Fibroblast of skin of left biceps (primary cell): ENCODE results near the gene CCNA2.

ENCODE experiments used
- DNase-seq, 2 experiments: peaks; one replicate each; pipeline ENCODE4 v3.0.0-alpha.2; 2013; ENCODE audit warnings: low read depth in 2 of 2

CCNA2 gene

DNA sequence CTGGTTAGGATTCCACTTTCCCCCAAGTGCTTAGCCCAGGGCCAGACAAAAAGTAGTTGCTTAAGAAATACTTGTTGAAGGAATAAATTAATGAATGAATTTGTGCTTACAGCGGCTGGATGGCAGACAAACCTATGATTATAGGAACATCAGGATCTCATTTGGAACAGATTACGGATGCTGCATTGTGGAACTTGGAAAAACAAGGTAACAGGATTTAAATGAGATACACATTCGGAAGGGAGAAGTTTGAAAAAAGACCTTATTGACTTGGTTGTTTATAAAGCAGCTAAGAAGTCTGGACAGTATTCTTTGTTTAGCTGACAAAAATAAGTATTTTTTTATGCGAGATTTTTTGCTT is 22.0 kb downstream of the CCNA2 start:
- DNase-seq = no peak

DNA sequence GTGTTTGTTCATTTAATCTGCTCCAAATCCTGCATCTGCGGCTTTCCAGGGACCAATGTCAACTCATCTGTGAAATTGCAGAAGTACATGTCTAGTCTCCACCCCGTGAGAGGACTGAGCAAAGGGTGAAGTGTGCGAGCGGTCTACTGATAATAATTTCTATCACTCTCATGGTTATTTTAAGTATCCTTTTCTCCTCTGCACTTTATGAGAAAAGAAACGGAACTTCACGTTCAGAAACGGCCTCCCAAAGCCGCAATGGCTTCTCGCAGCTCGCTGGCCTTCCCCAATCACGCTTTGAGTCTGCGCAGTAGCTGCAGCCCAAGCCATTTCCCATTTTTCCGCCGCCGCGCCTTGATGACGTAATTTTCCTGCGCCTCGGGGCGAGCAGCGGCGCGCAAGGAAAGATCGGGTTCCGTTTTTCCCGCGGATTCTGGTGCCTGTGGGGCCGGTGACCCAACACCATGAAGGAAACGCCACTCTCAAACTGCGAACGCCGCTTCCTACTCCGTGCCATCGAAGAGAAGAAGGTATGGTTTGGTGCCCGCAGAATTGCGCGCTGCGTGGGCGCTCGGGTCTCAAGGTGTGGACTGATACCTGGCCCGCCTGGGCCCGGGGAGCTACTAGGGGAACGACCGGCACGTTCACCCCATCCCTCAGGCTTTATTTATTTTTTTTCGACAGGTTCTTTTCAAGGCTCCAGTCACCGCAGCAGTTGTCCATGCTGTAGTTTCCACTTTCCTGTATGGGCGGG is 22.5 kb downstream of the CCNA2 start, which contains the start of gene EXOSC9:
EXOSC9 (plus strand) TSS at position 363 of the 754 bp plus-strand sequence; CDS start at position 465, 102 bp downstream.
- DNase-seq = peak; percentile 90 to 91

DNA sequence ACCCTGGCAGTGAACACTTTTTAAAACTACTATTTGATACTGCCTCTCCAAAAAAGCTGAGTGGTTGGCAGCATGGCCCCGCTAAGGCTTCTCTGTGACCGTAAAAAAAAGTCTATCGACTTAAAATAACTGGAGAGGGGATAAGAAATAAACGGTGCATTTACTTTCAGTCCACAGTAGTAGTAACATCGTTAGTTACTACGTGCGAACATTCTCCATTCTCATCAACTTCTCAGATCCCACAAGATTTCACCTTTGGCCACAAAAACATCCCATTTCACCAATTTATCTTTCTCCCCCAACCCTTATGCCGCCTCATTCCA is 23.1 kb downstream of the CCNA2 start:
- no peak for DNase-seq

DNA sequence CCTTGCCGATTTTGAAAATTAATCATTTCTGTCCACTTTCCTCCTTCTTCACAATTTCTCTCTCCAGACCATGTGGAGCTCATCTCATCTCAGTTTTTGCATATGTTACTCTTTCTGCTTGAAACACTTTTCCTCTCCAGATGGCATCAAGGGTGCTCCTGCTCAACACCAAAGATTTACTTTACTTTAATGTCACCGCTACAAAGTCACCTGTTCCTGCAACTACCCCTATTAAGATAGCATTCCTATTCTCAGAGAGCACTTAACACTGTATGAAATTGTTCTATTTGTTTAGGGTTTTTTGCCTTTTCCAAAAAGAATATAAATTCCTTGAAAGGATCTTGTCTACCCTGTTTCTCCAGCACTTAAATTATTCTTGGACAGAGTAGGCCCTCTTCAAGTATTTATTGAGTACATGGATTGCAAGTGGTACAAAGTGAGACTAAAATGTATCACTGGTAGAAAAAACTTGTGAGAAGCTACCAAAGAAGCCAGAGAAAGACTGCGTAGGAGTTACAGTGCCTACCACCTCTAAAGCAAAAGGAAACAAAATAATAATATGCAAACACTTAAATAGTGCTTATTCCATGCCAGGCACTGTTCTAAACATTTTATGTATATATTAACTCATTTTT is 23.7 kb downstream of the CCNA2 start:
- DNase-seq = no peak

GRCh38 chr4:121799208-121799823 is 24.4 kb downstream of the CCNA2 start:
- no peak for DNase-seq

DNA sequence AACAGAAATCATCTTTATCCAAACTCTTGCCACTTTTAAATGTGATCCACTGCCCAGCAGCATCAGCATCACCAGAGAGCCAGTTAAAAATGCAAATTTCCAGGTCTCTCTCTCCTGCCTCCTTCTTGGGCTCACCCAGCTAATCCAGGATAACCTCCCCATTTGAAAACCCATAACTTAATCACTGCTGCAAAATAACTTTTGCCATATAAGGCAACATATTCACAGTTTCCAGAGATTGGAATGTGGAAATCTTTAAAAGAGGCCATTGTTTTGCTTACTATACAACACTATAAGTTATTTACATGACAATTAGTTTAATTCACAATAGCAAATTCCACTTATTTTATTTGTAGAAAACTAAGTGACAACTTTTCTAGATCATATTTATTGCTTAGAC is 27.4 kb downstream of the CCNA2 start:
- DNase-seq = no peak

GRCh38 chr4:121794505-121795188 is 29.0 kb downstream of the CCNA2 start:
- DNase-seq = no peak

GRCh38 chr4:121792966-121793365 is 30.7 kb downstream of the CCNA2 start:
- DNase-seq = no peak

GRCh38 chr4:121791481-121791880 is 32.2 kb downstream of the CCNA2 start:
- peak; percentile 62 to 66 for DNase-seq

GRCh38 chr4:121790976-121791375 is 32.7 kb downstream of the CCNA2 start:
- DNase-seq = no peak

GRCh38 chr4:121789960-121790829 is 33.5 kb downstream of the CCNA2 start:
- DNase-seq = peak; percentile 71 to 76

DNA sequence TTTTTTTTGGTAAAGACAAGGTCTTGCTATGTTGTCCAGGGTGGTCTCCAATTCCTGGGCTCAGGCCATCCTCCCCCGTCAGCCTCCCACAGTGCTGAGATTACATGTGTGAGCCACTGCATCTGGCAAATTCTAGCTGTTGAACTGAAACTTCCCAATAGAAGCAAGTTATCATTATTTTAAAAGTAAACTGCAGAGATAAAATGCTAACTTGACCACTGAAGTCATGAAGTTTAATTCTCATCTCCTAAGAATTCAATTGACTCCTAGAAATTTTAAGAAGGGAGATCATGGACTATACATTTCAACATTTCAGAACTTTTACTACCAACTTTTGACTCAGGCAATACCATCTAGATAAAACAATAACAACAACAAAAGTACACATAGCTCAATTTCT is 34.2 kb downstream of the CCNA2 start:
- peak in 1 of 2 experiments; percentile 35 for DNase-seq

GRCh38 chr4:121788896-121789295 is 34.8 kb downstream of the CCNA2 start:
- no peak for DNase-seq

- no peak for DNase-seq
Measured at GRCh38 chr4:121786221-121786620, 37.5 kb downstream of the CCNA2 start.

DNA sequence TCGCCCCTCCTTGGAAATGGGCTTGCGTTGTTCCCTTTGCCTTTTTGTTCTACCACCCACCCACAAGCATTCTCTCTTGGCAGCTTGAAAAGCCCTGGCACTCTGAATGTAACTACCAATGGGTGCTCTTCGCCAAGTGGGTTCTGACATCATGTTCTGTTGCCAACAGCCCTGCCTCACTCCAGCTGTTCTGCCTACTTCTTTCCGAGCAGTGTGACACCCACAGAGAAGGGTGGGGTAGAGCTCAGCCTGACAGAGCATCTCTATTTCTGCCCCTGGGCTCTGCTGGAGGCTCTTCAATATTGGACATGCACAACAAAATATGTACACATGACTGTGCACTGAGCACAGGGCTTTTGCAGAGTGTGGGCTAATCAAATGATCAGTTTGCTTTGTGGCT is 38.2 kb downstream of the CCNA2 start:
- DNase-seq = no peak

- peak; percentile 95 to 97 for DNase-seq
Measured at GRCh38 chr4:121784975-121785374, 38.7 kb downstream of the CCNA2 start.

- DNase-seq = no peak
Measured at GRCh38 chr4:121784401-121784800, 39.3 kb downstream of the CCNA2 start.

DNA sequence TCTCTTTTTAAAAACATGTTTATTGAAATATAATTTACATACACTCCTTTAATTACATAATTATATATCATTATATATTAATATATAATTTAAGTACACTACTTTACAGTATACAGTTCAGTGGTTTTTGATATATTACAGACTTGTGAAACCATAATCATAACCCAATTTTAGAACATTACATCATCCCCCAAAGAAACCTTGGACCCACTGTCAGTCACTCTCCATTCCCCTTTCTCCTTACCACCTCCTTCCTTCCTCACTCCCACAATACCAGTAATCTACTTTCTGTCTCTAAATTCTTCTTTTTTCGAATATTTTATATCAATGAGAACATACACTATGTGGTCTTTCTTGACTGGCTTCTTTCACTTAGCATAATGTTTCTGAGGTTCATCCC is 40.5 kb downstream of the CCNA2 start:
- DNase-seq = no peak

- peak in 1 of 2 experiments; percentile 35 for DNase-seq
Measured at GRCh38 chr4:121778991-121779628, 44.6 kb downstream of the CCNA2 start.

- no peak for DNase-seq
Measured at GRCh38 chr4:121777625-121778024, 46.1 kb downstream of the CCNA2 start.
